ENCODE data around the gene TMEM178B.
A peak's percentile ranks its signal among the peaks of the same experiment; 100 is the strongest.

The TMEM178B gene

DNA sequence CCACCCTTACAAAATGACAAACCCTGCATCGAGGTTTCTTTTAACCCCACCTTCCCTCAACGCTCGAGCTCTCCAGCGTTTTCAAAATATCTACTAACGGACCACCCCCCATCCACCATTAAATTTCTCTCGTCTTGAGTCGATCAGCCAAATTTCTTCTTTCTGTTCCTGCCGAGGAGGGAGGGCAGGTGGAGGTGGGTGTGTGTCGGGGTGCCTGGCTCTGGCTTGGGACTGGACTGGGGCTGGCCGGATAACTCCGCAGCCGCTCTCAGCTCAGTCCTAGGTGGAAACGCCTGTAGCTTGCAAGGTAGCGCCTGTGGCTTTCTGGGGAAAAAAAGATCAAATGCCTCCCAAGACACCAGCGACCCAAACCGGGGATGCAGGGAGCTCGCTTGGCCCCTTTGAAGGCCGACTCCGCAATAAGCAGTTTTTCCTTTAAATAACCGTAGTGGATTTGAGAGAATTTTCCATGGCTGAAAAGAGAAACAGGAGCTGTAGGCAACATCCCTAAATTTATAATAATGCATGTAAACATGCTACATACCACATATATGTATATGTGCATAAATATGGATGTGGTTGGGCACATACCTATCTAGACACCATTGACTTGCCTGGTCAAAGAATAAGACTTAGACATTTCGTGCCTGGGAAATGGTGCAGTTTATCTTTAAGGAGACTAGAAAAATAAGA lies 1.9 kb upstream of the TMEM178B start:
- H3K79me1 ChIP-seq (ENCODE audit: low read depth, low read length), result peaks cover 2% of the 10 kb centered on the region
- peak overlapping the region; percentile 91 for H2BK15ac ChIP-seq (ENCODE audit: low read length)
- H3K4me1 ChIP-seq (ENCODE audit: control insufficient read depth in 2 of 2, insufficient read depth in 1 of 2, low read depth in 1 of 2, low read length in 2 of 2), result peaks cover 6 to 23% of the 10 kb centered on the region in 2 donors
- peaks cover 0 to 65% (median 6%) of the 10 kb centered on the region in 3 experiments for H3K27me3 ChIP-seq (ENCODE audit: control insufficient read depth in 3 of 3, insufficient read depth in 3 of 3, low read depth in 1 of 3, low read length in 3 of 3)
- H3K27ac ChIP-seq (replicated peaks; ENCODE audit: low read length), result no peak overlapping the region
- H3K14ac ChIP-seq (ENCODE audit: low read length), result no peak overlapping the region
- DNase-seq (ENCODE audit: low spot score), result peak; percentile 26
- no CpG with 5 or more reads among the region's 21 CpGs for WGBS, 2 donors (ENCODE audit: extremely low coverage in 2 of 2, insufficient read length in 2 of 2, insufficient replicate concordance in 1 of 2)
- H3K4ac ChIP-seq (ENCODE audit: low read length), result no peak overlapping the region
- H4K91ac ChIP-seq (ENCODE audit: low read depth, low read length, poor library complexity), result no peak overlapping the region
- H2BK120ac ChIP-seq (ENCODE audit: low read depth, low read length), result no peak overlapping the region
- H3K36me3 ChIP-seq (replicated peaks in 1 of 2; ENCODE audit: control insufficient read depth in 2 of 2, insufficient read depth in 2 of 2, low read length in 2 of 2), result no peaks in the 10 kb centered on the region
- no peaks in the 10 kb centered on the region for H3K9me3 ChIP-seq (replicated peaks in 1 of 2; ENCODE audit: control insufficient read depth in 2 of 2, insufficient read depth in 1 of 2, low read depth in 1 of 2, low read length in 2 of 2)
- no peak overlapping the region for H4K8ac ChIP-seq (ENCODE audit: low read depth, low read length)
- peak overlapping the region; percentile 99 for H2AFZ ChIP-seq (ENCODE audit: low read length)
- peak overlapping the region; percentile 84 for H3K4me2 ChIP-seq (ENCODE audit: insufficient read depth, low read length, poor library complexity, severe bottlenecking)
- H3K4me3 ChIP-seq (ENCODE audit: low read length in 2 of 2), result peak overlapping the region; percentile 52 to 83
- H2BK5ac ChIP-seq (ENCODE audit: low read length), result no peak overlapping the region
- H3K9ac ChIP-seq (ENCODE audit: low read depth, low read length, poor library complexity), result peak overlapping the region; percentile 66
- H2BK12ac ChIP-seq (ENCODE audit: low read length), result no peak overlapping the region
- peak overlapping the region; percentile 93 for H3K18ac ChIP-seq (ENCODE audit: low read length)
- H3K23ac ChIP-seq (ENCODE audit: low read depth, low read length, poor library complexity), result peak overlapping the region; percentile 88
- no peak overlapping the region for H2AK5ac ChIP-seq (ENCODE audit: low read depth, low read length)

DNA sequence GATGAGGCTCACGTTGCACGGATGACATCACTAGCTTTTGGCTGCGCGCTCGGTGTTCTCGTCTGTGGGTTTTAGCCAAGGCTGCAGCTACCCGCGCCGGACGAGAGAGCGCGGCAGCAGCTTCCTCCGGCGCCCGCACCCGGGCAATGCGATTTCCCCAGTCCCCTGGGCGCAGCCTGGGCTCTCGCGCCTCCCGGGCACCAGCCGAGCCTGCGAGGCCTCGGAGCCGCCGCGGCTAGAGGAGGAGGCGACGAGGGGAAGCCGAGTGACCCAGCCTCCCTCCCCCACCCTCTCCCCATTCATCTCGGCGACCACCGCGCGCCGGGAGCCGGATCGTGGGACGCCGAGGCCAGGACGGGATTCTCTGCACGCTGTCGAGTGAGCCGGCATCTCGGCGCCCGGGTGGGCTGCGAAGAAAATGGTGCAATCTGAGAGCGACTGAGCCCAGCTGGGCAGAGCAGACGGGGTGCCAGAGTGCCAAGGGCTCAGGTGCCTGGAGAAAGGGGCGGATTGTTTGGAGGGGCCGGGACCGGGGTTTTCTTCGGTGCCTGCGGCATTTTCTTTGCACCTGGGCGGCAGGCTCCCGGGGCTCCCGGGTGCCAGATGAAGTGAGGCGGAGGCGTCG lies 1.2 kb upstream of the TMEM178B start:
- H3K36me3 ChIP-seq (replicated peaks in 1 of 2; ENCODE audit: control insufficient read depth in 2 of 2, insufficient read depth in 2 of 2, low read length in 2 of 2), result no peaks in the 10 kb centered on the region
- no peak overlapping the region for H2BK12ac ChIP-seq (ENCODE audit: low read length)
- no peak overlapping the region for H3K27ac ChIP-seq (replicated peaks; ENCODE audit: low read length)
- H2BK5ac ChIP-seq (ENCODE audit: low read length), result no peak overlapping the region
- no CpG with 5 or more reads among the region's 61 CpGs for WGBS, 2 donors (ENCODE audit: extremely low coverage in 2 of 2, insufficient read length in 2 of 2, insufficient replicate concordance in 1 of 2)
- H2BK15ac ChIP-seq (ENCODE audit: low read length), result no peak overlapping the region
- no peak overlapping the region for H4K8ac ChIP-seq (ENCODE audit: low read depth, low read length)
- no peak overlapping the region for H4K91ac ChIP-seq (ENCODE audit: low read depth, low read length, poor library complexity)
- peaks cover 2% of the 10 kb centered on the region for H3K79me1 ChIP-seq (ENCODE audit: low read depth, low read length)
- peaks cover 0 to 65% (median 6%) of the 10 kb centered on the region in 3 experiments for H3K27me3 ChIP-seq (ENCODE audit: control insufficient read depth in 3 of 3, insufficient read depth in 3 of 3, low read depth in 1 of 3, low read length in 3 of 3)
- DNase-seq (ENCODE audit: low spot score), result peak; percentile 48
- H3K4me3 ChIP-seq (ENCODE audit: low read length in 2 of 2), result peak overlapping the region; percentile 52 to 83
- peak overlapping the region; percentile 82 for H3K18ac ChIP-seq (ENCODE audit: low read length)
- peak overlapping the region; percentile 46 for H3K9ac ChIP-seq (ENCODE audit: low read depth, low read length, poor library complexity)
- no peaks in the 10 kb centered on the region for H3K9me3 ChIP-seq (replicated peaks in 1 of 2; ENCODE audit: control insufficient read depth in 2 of 2, insufficient read depth in 1 of 2, low read depth in 1 of 2, low read length in 2 of 2)
- peak overlapping the region; percentile 84 for H3K4me2 ChIP-seq (ENCODE audit: insufficient read depth, low read length, poor library complexity, severe bottlenecking)
- H3K23ac ChIP-seq (ENCODE audit: low read depth, low read length, poor library complexity), result no peak overlapping the region
- H2AK5ac ChIP-seq (ENCODE audit: low read depth, low read length), result no peak overlapping the region
- H2BK120ac ChIP-seq (ENCODE audit: low read depth, low read length), result no peak overlapping the region
- H3K4ac ChIP-seq (ENCODE audit: low read length), result no peak overlapping the region
- H3K14ac ChIP-seq (ENCODE audit: low read length), result no peak overlapping the region
- H3K4me1 ChIP-seq (ENCODE audit: control insufficient read depth in 2 of 2, insufficient read depth in 1 of 2, low read depth in 1 of 2, low read length in 2 of 2), result peaks cover 6 to 23% of the 10 kb centered on the region in 2 donors
- H2AFZ ChIP-seq (ENCODE audit: low read length), result peak overlapping the region; percentile 99

DNA sequence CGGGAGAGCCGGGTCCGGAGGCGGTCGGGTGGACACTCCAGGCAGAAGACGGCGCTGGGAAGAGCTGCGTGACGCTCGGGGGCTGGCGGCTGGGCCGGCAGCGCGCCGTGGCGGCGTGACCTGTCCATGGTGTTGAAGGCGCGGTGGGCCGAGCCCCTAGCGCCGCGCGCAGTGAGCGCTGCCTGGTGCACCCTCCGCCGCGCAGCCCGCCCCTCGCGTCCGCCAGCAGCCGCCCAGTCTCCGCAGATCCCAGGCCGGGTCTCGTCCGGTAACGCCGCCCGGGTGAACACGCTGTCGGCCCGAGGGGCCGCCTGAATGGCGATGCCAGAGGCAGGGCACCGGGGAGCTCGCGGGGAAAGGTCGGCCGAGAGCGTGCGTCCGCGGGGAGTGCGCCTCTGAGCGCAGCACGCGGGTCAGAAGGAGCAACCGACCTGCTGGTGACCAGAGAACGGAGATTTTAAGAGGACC lies 657 bp upstream of the TMEM178B start:
- H2BK15ac ChIP-seq (ENCODE audit: low read length), result no peak overlapping the region
- H3K18ac ChIP-seq (ENCODE audit: low read length), result no peak overlapping the region
- H4K91ac ChIP-seq (ENCODE audit: low read depth, low read length, poor library complexity), result no peak overlapping the region
- peaks cover 0 to 65% (median 6%) of the 10 kb centered on the region in 3 experiments for H3K27me3 ChIP-seq (ENCODE audit: control insufficient read depth in 3 of 3, insufficient read depth in 3 of 3, low read depth in 1 of 3, low read length in 3 of 3)
- peaks cover 2% of the 10 kb centered on the region for H3K79me1 ChIP-seq (ENCODE audit: low read depth, low read length)
- peaks cover 6 to 23% of the 10 kb centered on the region in 2 donors for H3K4me1 ChIP-seq (ENCODE audit: control insufficient read depth in 2 of 2, insufficient read depth in 1 of 2, low read depth in 1 of 2, low read length in 2 of 2)
- peak overlapping the region; percentile 84 for H3K4me2 ChIP-seq (ENCODE audit: insufficient read depth, low read length, poor library complexity, severe bottlenecking)
- no peaks in the 10 kb centered on the region for H3K9me3 ChIP-seq (replicated peaks in 1 of 2; ENCODE audit: control insufficient read depth in 2 of 2, insufficient read depth in 1 of 2, low read depth in 1 of 2, low read length in 2 of 2)
- no peak overlapping the region for H3K27ac ChIP-seq (replicated peaks; ENCODE audit: low read length)
- peak overlapping the region; percentile 47 for H3K23ac ChIP-seq (ENCODE audit: low read depth, low read length, poor library complexity)
- H3K36me3 ChIP-seq (replicated peaks in 1 of 2; ENCODE audit: control insufficient read depth in 2 of 2, insufficient read depth in 2 of 2, low read length in 2 of 2), result no peaks in the 10 kb centered on the region
- H4K8ac ChIP-seq (ENCODE audit: low read depth, low read length), result no peak overlapping the region
- no peak overlapping the region for H2BK12ac ChIP-seq (ENCODE audit: low read length)
- no CpG with 5 or more reads among the region's 60 CpGs for WGBS, 2 donors (ENCODE audit: extremely low coverage in 2 of 2, insufficient read length in 2 of 2, insufficient replicate concordance in 1 of 2)
- H3K4me3 ChIP-seq (ENCODE audit: low read length in 2 of 2), result peak overlapping the region; percentile 52 to 83
- DNase-seq (ENCODE audit: low spot score), result peak; percentile 77
- H3K14ac ChIP-seq (ENCODE audit: low read length), result no peak overlapping the region
- no peak overlapping the region for H2BK5ac ChIP-seq (ENCODE audit: low read length)
- H2BK120ac ChIP-seq (ENCODE audit: low read depth, low read length), result no peak overlapping the region
- peak overlapping the region; percentile 56 for H3K9ac ChIP-seq (ENCODE audit: low read depth, low read length, poor library complexity)
- no peak overlapping the region for H2AK5ac ChIP-seq (ENCODE audit: low read depth, low read length)
- H3K4ac ChIP-seq (ENCODE audit: low read length), result no peak overlapping the region
- H2AFZ ChIP-seq (ENCODE audit: low read length), result peak overlapping the region; percentile 99
